Measurements from ENCODE around the gene ITGB3BP.

GRCh38 chr1:63523738-63524137, 713 bp upstream of the ITGB3BP start:
- TF ChIP-seq, protein P1, sequence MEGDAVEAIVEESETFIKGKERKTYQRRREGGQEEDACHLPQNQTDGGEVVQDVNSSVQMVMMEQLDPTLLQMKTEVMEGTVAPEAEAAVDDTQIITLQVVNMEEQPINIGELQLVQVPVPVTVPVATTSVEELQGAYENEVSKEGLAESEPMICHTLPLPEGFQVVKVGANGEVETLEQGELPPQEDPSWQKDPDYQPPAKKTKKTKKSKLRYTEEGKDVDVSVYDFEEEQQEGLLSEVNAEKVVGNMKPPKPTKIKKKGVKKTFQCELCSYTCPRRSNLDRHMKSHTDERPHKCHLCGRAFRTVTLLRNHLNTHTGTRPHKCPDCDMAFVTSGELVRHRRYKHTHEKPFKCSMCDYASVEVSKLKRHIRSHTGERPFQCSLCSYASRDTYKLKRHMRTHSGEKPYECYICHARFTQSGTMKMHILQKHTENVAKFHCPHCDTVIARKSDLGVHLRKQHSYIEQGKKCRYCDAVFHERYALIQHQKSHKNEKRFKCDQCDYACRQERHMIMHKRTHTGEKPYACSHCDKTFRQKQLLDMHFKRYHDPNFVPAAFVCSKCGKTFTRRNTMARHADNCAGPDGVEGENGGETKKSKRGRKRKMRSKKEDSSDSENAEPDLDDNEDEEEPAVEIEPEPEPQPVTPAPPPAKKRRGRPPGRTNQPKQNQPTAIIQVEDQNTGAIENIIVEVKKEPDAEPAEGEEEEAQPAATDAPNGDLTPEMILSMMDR (IDR thresholded peaks at IDR 0.05) = no peak
- no peak for TF ChIP-seq POLR2A (IDR thresholded peaks at IDR 0.05)
- no peak for TF ChIP-seq POLR2AphosphoS5 (IDR thresholded peaks at IDR 0.05)

Data from prostate gland (tissue), 2 donors.